HepG2 (cell line): Measurements from ENCODE around the gene SPRTN. TPM values are rescaled to one million over a fixed set of nuclear protein-coding genes. Genes with fewer than 3 reads are reported as not detected.

Experiments used
- ATAC-seq: fragments of 200-7000 bp; cut with Tn5 transposase; 3 replicates; pipeline ENCODE4 v1.9.1; 2020; ENCODE audit warnings: mild to moderate bottlenecking, moderate library complexity
- BruUV-seq: library from RNA; stranded (reverse); fragments of 400-500 nt; replicated peaks from 2 replicates; lab custom pipeline; 2021; lab: Mats Ljungman, UMichigan
- CTCF ChIA-PET: fragments of 300-600 bp; formaldehyde crosslinking; extraction: SDS; loops from one replicate; lab custom pipeline; 2021; ENCODE audit warnings: low total read pairs, inconsistent platforms, low intra/inter-chr PET ratio; lab: Yijun Ruan, JAX
- POLR2A ChIA-PET: fragments of 350-600 bp; sonication (Branson Sonifier 250); formaldehyde crosslinking; loops from one replicate; lab custom pipeline; 2020; ENCODE audit warnings: antibody characterized with exemption, inconsistent platforms; lab: Yijun Ruan, JAX
- DNase-seq: peaks from one replicate; pipeline ENCODE4 v3.0.0-alpha.2; 2015; ENCODE audit warnings: low spot score
- FAIRE-seq: peaks from 3 replicates; lab custom pipeline; 2011; peaks lifted over from hg19 to GRCh38; lab: Jason Lieb, UNC
- H2AFZ ChIP-seq: one replicate; pipeline ENCODE4 v1.6.1; 2011; ENCODE audit warnings: low read length, inconsistent platforms
- H3K27ac ChIP-seq: fragments of 300-600 bp; 3 replicates; pipeline ENCODE4 v1.8.0; 2011; ENCODE audit warnings: mixed run types, mild to moderate bottlenecking, mixed read lengths, low read length, inconsistent platforms; ENCODE audit not compliant: insufficient read depth; ENCODE audit errors: extremely low read length
- H3K27me3 ChIP-seq, 2 experiments: fragments of 200-600 bp in 1 of 2; 2 replicates in 1 of 2; 3 replicates in 1 of 2; pipeline versions ENCODE4 v1.6.0 to v1.8.0; 2011; ENCODE audit warnings: low read length in 2 of 2, mild to moderate bottlenecking in 2 of 2, moderate library complexity in 2 of 2, inconsistent platforms in 1 of 2; ENCODE audit not compliant: insufficient read depth in 2 of 2, control insufficient read depth in 1 of 2
- H3K36me3 ChIP-seq, 2 experiments: fragments of 200-600 bp in 1 of 2; replicated peaks in 1 of 2; 2 replicates in 1 of 2; 3 replicates in 1 of 2; pipeline versions ENCODE4 v1.5.1 to v1.8.0; 2011; ENCODE audit warnings: low read length in 2 of 2, inconsistent platforms in 1 of 2; ENCODE audit not compliant: insufficient read depth in 2 of 2, control insufficient read depth in 1 of 2
- H3K4me1 ChIP-seq: 2 replicates; pipeline ENCODE4 v1.5.1; 2012; ENCODE audit warnings: low read length, inconsistent platforms; ENCODE audit not compliant: insufficient read depth
- H3K4me2 ChIP-seq: 2 replicates; pipeline ENCODE4 v1.6.0; 2011; ENCODE audit warnings: low read depth, low read length, inconsistent platforms
- H3K4me3 ChIP-seq, 3 experiments: fragments of 200-600 bp in 1 of 3; sonication (generic), shearing (Covaris generic) in 1 of 3; replicated peaks in 1 of 3; 2 replicates each; pipeline ENCODE4 v1.5.1; 2011 to 2016; ENCODE audit warnings: low read length in 3 of 3, inconsistent platforms in 2 of 3, low read depth in 2 of 3, mild to moderate bottlenecking in 2 of 3, control low read depth in 1 of 3, mixed read lengths in 1 of 3; ENCODE audit not compliant: insufficient read depth in 1 of 3
- H3K79me2 ChIP-seq: one replicate; pipeline ENCODE4 v1.6.1; 2011; ENCODE audit warnings: low read length, inconsistent platforms; ENCODE audit not compliant: insufficient read depth
- H3K9ac ChIP-seq: 2 replicates; pipeline ENCODE4 v1.6.0; 2011; ENCODE audit warnings: mild to moderate bottlenecking, low read depth, low read length, inconsistent platforms; ENCODE audit not compliant: insufficient read depth
- H3K9me3 ChIP-seq: 2 replicates; pipeline ENCODE4 v1.5.1; 2012; ENCODE audit warnings: mild to moderate bottlenecking, low read length
- H4K20me1 ChIP-seq: 2 replicates; pipeline ENCODE4 v1.6.0; 2011; ENCODE audit warnings: inconsistent platforms, mild to moderate bottlenecking, low read length, moderate library complexity; ENCODE audit not compliant: insufficient read depth
- CBX1 ChIP-seq: IDR thresholded peaks from one replicate; pipeline ENCODE4 v1.6.1; 2016; ENCODE audit warnings: antibody characterized with exemption, low read depth
- FOSL2 ChIP-seq: sonication (generic); formaldehyde crosslinking; IDR thresholded peaks from 2 replicates; pipeline ENCODE4 v1.4.0; 2020; ENCODE audit warnings: missing genetic modification reagents
- MTF2 ChIP-seq: sonication (generic); formaldehyde crosslinking; IDR thresholded peaks from 2 replicates; pipeline ENCODE4 v1.5.0; 2020; ENCODE audit warnings: missing genetic modification reagents, borderline replicate concordance
- SMAD1 ChIP-seq: sonication (generic); formaldehyde crosslinking; IDR thresholded peaks from 2 replicates; pipeline ENCODE4 v1.4.0; 2020; ENCODE audit warnings: missing genetic modification reagents, low read depth, mild to moderate bottlenecking, borderline replicate concordance
- YY1 ChIP-seq: IDR thresholded peaks from 2 replicates; pipeline ENCODE4 v1.6.1; 2011; ENCODE audit warnings: low read length, low read depth, moderate library complexity, mild to moderate bottlenecking; ENCODE audit not compliant: insufficient read depth, insufficient replicate concordance
- ZEB1 ChIP-seq: IDR thresholded peaks from 2 replicates; pipeline ENCODE4 v1.6.1; 2012; ENCODE audit warnings: mild to moderate bottlenecking, low read depth, inconsistent platforms; ENCODE audit not compliant: insufficient replicate concordance
- ZFP37 ChIP-seq: sonication (generic); formaldehyde crosslinking; IDR thresholded peaks from 2 replicates; pipeline ENCODE4 v1.4.0; 2020; ENCODE audit warnings: missing genetic modification reagents, borderline replicate concordance
- ZNF335 ChIP-seq: sonication (generic); formaldehyde crosslinking; IDR thresholded peaks from 2 replicates; pipeline ENCODE4 v1.4.0; 2020; ENCODE audit warnings: missing genetic modification reagents
- ZNF660 ChIP-seq: sonication (generic); formaldehyde crosslinking; IDR thresholded peaks from 2 replicates; pipeline ENCODE4 v1.5.1; 2020; ENCODE audit warnings: mild to moderate bottlenecking, low read depth, missing genetic modification reagents, borderline replicate concordance
- ZNF878 ChIP-seq: sonication (generic); formaldehyde crosslinking; IDR thresholded peaks from 2 replicates; pipeline ENCODE4 v1.8.1; 2023; ENCODE audit warnings: mild to moderate bottlenecking, missing genetic modification reagents, moderate library complexity
- WGBS: methylation state at CpG from one replicate; pipeline ENCODE4 v1.1.6; 2017; ENCODE audit warnings: low lambda C conversion rate; 5-methylcytosine and 5-hydroxymethylcytosine counted together
- in situ Hi-C: cut with HindIII; loops from 2 replicates; pipeline ENCODE4 v1.10.0; 2017; ENCODE audit warnings: low pct_unique_long_range_greater_than_20kb; ENCODE audit not compliant: extremely low pct_ligation_motif_present
- intact Hi-C: fragments of 100-400 bp; cut with micrococcal nuclease; formaldehyde crosslinking; loops from one replicate; pipeline ENCODE4 v1.10.0; 2022; ENCODE audit not compliant: unreplicated experiment
- polyA plus RNA-seq, 8 experiments: library from polyadenylated mRNA; depleted of rRNA in 3 of 8; stranded (reverse) in 7 of 8; unstranded in 1 of 8; fragments of >200 nt; fragmentation: Illumina TruSeq in 4 of 8; extraction: Trizol in 4 of 8; gene quantifications; 2 replicates each; pipeline versions ENCODE4 v1.2.1 to v1.2.3, GENCODE V29; 2011 to 2016; ENCODE audit warnings: low read depth in 4 of 8, missing spikeins in 1 of 8, mixed read lengths in 1 of 8; ENCODE audit not compliant: insufficient read depth in 1 of 8
- total RNA-seq, 5 experiments: library from RNA; depleted of rRNA; stranded (reverse); fragments of >200 nt; fragmentation: Illumina TruSeq; extraction: Trizol; gene quantifications; 2 replicates each; pipeline ENCODE4 v1.2.3, GENCODE V29; 2016; ENCODE audit warnings: low read depth in 1 of 5
- TF ChIP-seq, protein P1 (sequence below): IDR thresholded peaks from 2 replicates; pipeline ENCODE4 v1.6.1; 2016; ENCODE audit warnings: low read depth, control low read depth
- TF ChIP-seq, protein P2 (sequence below): sonication (generic); formaldehyde crosslinking; IDR thresholded peaks from 2 replicates; pipeline ENCODE4 v1.5.0; 2020; ENCODE audit warnings: missing genetic modification reagents
- TF ChIP-seq, protein P3 (sequence below): IDR thresholded peaks from 2 replicates; pipeline ENCODE4 v1.6.1; 2016; ENCODE audit warnings: mild to moderate bottlenecking, missing biosample characterization, missing genetic modification reagents
- TF ChIP-seq, protein P4 (sequence below): sonication (generic); formaldehyde crosslinking; conservative IDR thresholded peaks from 2 replicates; pipeline ENCODE4 v1.8.0; 2022; ENCODE audit warnings: mild to moderate bottlenecking, moderate library complexity, missing genetic modification reagents
- TF ChIP-seq, protein P5 (sequence below): sonication (generic); formaldehyde crosslinking; IDR thresholded peaks from 2 replicates; pipeline ENCODE4 v1.8.0; 2023; ENCODE audit warnings: mild to moderate bottlenecking, missing genetic modification reagents
- TF ChIP-seq, protein P6 (sequence below): fragments of 450-650 bp; IDR thresholded peaks from 2 replicates; pipeline ENCODE4 v1.6.1; 2016

The SPRTN gene
- total and polyA plus RNA-seq, 2 of the 13 experiments (the other 11 are each of a cell fraction or from before 2014, with no cell fraction given): 4.2 to 15.2 TPM

DNA sequence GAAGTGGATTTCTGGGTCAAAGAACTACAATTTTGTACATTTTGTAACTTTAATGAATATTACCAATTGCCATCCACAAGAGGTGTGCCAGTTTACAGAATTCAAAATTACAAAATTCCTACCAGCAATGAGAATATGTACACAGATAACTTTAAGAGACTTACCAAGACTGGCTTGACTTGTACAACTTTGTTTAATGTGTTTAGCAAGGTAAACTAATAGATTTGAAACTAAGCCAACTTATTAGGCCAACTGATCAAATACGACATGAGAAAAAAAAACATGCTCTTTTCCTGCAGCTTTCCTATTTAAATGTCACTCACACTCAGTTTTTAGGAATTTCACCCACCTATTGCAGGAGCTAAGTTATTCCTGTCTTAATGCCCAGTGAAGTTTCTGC lies 11.8 kb upstream of the SPRTN start (continued):
- TF ChIP-seq ZNF660 (no peak), SMAD1 (CRISPR knock-in tag) (no peak), CBX1 (no peak)
- TF ChIP-seq, protein P1, sequence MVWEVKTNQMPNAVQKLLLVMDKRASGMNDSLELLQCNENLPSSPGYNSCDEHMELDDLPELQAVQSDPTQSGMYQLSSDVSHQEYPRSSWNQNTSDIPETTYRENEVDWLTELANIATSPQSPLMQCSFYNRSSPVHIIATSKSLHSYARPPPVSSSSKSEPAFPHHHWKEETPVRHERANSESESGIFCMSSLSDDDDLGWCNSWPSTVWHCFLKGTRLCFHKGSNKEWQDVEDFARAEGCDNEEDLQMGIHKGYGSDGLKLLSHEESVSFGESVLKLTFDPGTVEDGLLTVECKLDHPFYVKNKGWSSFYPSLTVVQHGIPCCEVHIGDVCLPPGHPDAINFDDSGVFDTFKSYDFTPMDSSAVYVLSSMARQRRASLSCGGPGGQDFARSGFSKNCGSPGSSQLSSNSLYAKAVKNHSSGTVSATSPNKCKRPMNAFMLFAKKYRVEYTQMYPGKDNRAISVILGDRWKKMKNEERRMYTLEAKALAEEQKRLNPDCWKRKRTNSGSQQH (CRISPR knock-in tag): no peak
- TF ChIP-seq, all 625 proteins: peak for 0

DNA sequence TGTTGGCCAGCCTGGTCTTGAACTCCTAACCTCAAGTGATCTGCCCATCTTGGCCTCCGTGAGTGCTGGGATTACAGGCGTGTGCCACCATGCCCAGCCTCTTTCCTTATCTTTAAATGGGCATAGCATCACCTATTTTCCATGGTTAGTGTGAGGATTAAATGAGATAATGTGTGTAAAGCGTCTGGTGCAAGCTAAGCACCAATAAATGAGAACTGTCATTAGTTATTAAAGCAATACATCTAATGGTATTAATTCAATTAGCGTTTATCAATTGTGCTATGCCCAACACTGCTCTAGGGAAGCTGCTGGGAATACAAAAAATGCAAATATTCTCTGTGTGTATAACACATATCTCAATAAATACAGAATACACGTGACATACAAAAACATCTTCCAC lies 10.5 kb upstream of the SPRTN start:
- Histone ChIP-seq H3K27me3 (no peaks in the 10 kb centered on the region), H2AFZ (no peak overlapping the region), H4K20me1 (no peaks in the 10 kb centered on the region; the same call in 1 of the 2 replicates), H3K4me2 (no peak overlapping the region), H3K4me3 (no peak overlapping the region), H3K9me3 (no peaks in the 10 kb centered on the region), H3K4me1 (peaks cover 1% of the 10 kb centered on the region; the same call in 1 of the 2 replicates), H3K79me2 (peaks cover 5% of the 10 kb centered on the region), H3K9ac (no peak overlapping the region), H3K27ac (no peak overlapping the region), H3K36me3 (no peaks in the 10 kb centered on the region)
- ChIA-PET CTCF (no interaction called here), POLR2A (no interaction called here)
- DNase-seq (no peak), ATAC-seq (no peak), FAIRE-seq (no peak)
- in situ Hi-C loops: no loop called here
- intact Hi-C loops: no loop called here
- WGBS: 63% methylated on average over 5 of the region's 5 CpGs
- no TSS peak for BruUV-seq
- TF ChIP-seq ZNF335 (CRISPR knock-in tag): no peak
- TF ChIP-seq ZEB1: no peak
- TF ChIP-seq, protein P2, sequence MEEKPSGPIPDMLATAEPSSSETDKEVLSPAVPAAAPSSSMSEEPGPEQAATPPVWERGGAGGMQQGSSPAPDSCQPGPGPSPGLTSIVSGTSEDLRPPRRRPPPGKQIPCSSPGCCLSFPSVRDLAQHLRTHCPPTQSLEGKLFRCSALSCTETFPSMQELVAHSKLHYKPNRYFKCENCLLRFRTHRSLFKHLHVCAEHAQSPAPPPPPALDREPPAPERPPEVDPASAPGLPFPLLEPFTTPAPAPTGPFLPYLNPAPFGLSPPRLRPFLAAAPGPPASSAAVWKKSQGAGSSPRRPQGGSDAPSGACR (CRISPR knock-in tag): no peak
- TF ChIP-seq ZFP37: no peak
- no peak for TF ChIP-seq YY1
- TF ChIP-seq, protein P3, sequence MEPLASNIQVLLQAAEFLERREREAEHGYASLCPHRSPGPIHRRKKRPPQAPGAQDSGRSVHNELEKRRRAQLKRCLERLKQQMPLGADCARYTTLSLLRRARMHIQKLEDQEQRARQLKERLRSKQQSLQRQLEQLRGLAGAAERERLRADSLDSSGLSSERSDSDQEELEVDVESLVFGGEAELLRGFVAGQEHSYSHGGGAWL (CRISPR knock-in tag): no peak
- TF ChIP-seq FOSL2: no peak
- no peak for TF ChIP-seq ZNF878 (CRISPR knock-in tag)
- TF ChIP-seq, protein P4, sequence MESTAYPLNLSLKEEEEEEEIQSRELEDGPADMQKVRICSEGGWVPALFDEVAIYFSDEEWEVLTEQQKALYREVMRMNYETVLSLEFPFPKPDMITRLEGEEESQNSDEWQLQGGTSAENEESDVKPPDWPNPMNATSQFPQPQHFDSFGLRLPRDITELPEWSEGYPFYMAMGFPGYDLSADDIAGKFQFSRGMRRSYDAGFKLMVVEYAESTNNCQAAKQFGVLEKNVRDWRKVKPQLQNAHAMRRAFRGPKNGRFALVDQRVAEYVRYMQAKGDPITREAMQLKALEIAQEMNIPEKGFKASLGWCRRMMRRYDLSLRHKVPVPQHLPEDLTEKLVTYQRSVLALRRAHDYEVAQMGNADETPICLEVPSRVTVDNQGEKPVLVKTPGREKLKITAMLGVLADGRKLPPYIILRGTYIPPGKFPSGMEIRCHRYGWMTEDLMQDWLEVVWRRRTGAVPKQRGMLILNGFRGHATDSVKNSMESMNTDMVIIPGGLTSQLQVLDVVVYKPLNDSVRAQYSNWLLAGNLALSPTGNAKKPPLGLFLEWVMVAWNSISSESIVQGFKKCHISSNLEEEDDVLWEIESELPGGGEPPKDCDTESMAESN: no peak
- TF ChIP-seq, protein P5, sequence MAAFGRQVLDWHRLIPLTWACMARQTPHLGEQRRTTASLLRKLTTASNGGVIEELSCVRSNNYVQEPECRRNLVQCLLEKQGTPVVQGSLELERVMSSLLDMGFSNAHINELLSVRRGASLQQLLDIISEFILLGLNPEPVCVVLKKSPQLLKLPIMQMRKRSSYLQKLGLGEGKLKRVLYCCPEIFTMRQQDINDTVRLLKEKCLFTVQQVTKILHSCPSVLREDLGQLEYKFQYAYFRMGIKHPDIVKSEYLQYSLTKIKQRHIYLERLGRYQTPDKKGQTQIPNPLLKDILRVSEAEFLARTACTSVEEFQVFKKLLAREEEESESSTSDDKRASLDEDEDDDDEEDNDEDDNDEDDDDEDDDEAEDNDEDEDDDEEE: no peak
- TF ChIP-seq, protein P6, sequence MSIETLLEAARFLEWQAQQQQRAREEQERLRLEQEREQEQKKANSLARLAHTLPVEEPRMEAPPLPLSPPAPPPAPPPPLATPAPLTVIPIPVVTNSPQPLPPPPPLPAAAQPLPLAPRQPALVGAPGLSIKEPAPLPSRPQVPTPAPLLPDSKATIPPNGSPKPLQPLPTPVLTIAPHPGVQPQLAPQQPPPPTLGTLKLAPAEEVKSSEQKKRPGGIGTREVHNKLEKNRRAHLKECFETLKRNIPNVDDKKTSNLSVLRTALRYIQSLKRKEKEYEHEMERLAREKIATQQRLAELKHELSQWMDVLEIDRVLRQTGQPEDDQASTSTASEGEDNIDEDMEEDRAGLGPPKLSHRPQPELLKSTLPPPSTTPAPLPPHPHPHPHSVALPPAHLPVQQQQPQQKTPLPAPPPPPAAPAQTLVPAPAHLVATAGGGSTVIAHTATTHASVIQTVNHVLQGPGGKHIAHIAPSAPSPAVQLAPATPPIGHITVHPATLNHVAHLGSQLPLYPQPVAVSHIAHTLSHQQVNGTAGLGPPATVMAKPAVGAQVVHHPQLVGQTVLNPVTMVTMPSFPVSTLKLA: no peak
- TF ChIP-seq MTF2 (CRISPR knock-in tag): no peak
